ENCODE data around the gene DBI. TPM values are rescaled to one million over a fixed set of nuclear protein-coding genes. Genes with fewer than 3 reads are reported as not detected.

Gene DBI
- total and polyA plus RNA-seq, 2 of the 8 experiments (the other 6 are each of a cell fraction or from before 2014, with no cell fraction given) = 180 to 212 TPM

GRCh38 chr2:119338272-119338671 lies 28.5 kb upstream of the DBI start:
- Histone ChIP-seq H3K23me2 (ENCODE audit: low read depth, low read length) (no peaks in the 10 kb centered on the region; the same call in 1 of the 2 replicates), H2BK15ac (ENCODE audit: low read length) (no peak overlapping the region)

More at GRCh38 chr2:119338272-119338671, 28.5 kb upstream of the DBI start:
- 87% methylated on average over 2 of the region's 2 CpGs; no CpG with 5 or more reads in 1 of the 2 experiments for WGBS, 2 experiments (ENCODE audit: extremely low coverage in 1 of 2, insufficient coverage in 1 of 2, insufficient read length in 1 of 2, insufficient replicate concordance in 2 of 2, low coverage in 1 of 2, low lambda C conversion rate in 2 of 2, missing lambda C conversion rate in 1 of 2)
- ChIA-PET POLR2A (ENCODE audit: partially characterized antibody) (no interaction called here), CTCF (ENCODE audit: partially characterized antibody) (interaction anchor here (0.6 to 2.1 kb wide), 2 partner anchors 138 to 302 kb away, joined by 3 to 5 read pairs; no protein-coding TSS in a partner anchor)
- Histone ChIP-seq H3K4me2 (ENCODE audit: insufficient read depth in 1 of 2, low read depth in 2 of 2, low read length in 2 of 2) (no peak overlapping the region), H3K79me2 (ENCODE audit: control insufficient read depth in 1 of 2, insufficient read depth in 2 of 2, low read length in 2 of 2) (no peaks in the 10 kb centered on the region), H3K14ac (ENCODE audit: insufficient read length) (no peak overlapping the region), H3K18ac (ENCODE audit: extremely low read depth, low read length) (no peak overlapping the region), H3K79me1 (ENCODE audit: low read depth, low read length) (no peaks in the 10 kb centered on the region), H2BK12ac (ENCODE audit: low read depth, low read length) (no peak overlapping the region), H2BK20ac (ENCODE audit: low read length) (no peak overlapping the region), H2AK5ac (ENCODE audit: low read depth, low read length) (no peak overlapping the region), H4K8ac (ENCODE audit: extremely low read depth, insufficient read depth, low read length) (no peak overlapping the region), H3K4ac (replicated peaks; ENCODE audit: insufficient read length, low read depth, low read length) (no peak overlapping the region), H3K9me3 (ENCODE audit: insufficient read depth in 2 of 2, low read depth in 1 of 2, low read length in 1 of 2) (no peaks in the 10 kb centered on the region), H3K9ac (replicated peaks in 1 of 4; ENCODE audit: extremely low read depth in 1 of 4, low read depth in 3 of 4, low read length in 3 of 4) (no peak overlapping the region), H2BK120ac (replicated peaks; ENCODE audit: low read depth, low read length) (no peak overlapping the region), H3K27ac (ENCODE audit: low read depth, low read length) (no peak overlapping the region), H3K4me3 (ENCODE audit: extremely low read depth in 1 of 4, insufficient read depth in 2 of 4, low read depth in 3 of 4, low read length in 4 of 4) (no peak overlapping the region), H3K23ac (ENCODE audit: insufficient read length) (no peak overlapping the region), H4K5ac (ENCODE audit: insufficient read length, low read depth, low read length) (no peak overlapping the region), H2BK5ac (ENCODE audit: low read depth, low read length) (no peak overlapping the region), H4K91ac (replicated peaks; ENCODE audit: insufficient read length, low read length) (no peak overlapping the region), H2AFZ (ENCODE audit: low read length) (no peak overlapping the region), H3K4me1 (replicated peaks in 1 of 4; ENCODE audit: control insufficient read depth in 3 of 4, insufficient read depth in 4 of 4, low read length in 3 of 4) (no peaks in the 10 kb centered on the region), H3K56ac (replicated peaks; ENCODE audit: insufficient read length, low read depth, low read length) (no peak overlapping the region), H3K27me3 (replicated peaks in 1 of 4; ENCODE audit: control insufficient read depth in 3 of 4, extremely low read depth in 1 of 4, insufficient read depth in 3 of 4, low read length in 3 of 4) (no peaks in the 10 kb centered on the region), H3K36me3 (ENCODE audit: control insufficient read depth in 2 of 4, insufficient read depth in 4 of 4, low read length in 3 of 4) (no peaks in the 10 kb centered on the region), H4K20me1 (replicated peaks in 1 of 2; ENCODE audit: control insufficient read depth in 1 of 2, insufficient read depth in 2 of 2, low read length in 2 of 2) (no peaks in the 10 kb centered on the region)
- DNase-seq (ENCODE audit: low read depth in 1 of 2, low spot score in 2 of 2) (no peak), FAIRE-seq (no peak)
- TF ChIP-seq SIRT6 (IDR thresholded peaks at IDR 0.05; ENCODE audit: low read length) (no peak), BRCA1 (IDR thresholded peaks at IDR 0.05; ENCODE audit: low read depth, low read length) (no peak), POLR2AphosphoS5 (IDR thresholded peaks at IDR 0.05; ENCODE audit: low read depth, low read length) (no peak), FOSL1 (IDR thresholded peaks at IDR 0.05; ENCODE audit: insufficient read depth, low read depth, low read length) (no peak), TAF7 (optimal IDR thresholded peaks at IDR 0.05; ENCODE audit: borderline replicate concordance, low read depth, low read length) (no peak)
- TF ChIP-seq, protein P1, sequence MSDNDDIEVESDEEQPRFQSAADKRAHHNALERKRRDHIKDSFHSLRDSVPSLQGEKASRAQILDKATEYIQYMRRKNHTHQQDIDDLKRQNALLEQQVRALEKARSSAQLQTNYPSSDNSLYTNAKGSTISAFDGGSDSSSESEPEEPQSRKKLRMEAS (IDR thresholded peaks at IDR 0.05) = no peak
